ENCODE data around the gene MYBL2.

DNA sequence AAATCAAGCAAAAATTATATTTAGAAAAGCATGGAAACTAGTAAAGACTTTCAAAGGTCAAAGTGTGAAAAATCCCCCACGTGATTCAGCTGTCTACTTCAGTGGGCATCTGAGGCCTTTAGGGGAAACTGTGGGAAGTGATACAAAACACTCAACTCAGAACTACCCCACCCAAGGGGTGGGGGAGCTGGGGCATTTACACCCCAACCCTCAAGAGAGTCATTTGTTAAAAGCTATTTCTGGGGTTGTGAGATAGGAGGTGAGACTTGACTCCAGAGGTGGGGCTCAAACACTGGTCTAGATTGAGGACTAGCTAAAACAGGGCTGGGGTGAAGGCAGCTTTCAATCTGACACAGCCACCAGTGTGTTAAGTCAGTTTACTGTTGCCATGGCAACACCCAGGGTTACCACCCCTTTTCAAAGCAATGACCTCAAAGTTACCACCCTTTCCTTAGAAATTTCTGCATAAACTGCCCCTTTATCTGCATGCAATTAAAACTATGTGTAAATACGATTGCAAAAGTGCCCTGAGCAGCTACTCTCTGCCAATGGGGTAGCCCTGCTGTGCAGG is 69.8 kb downstream of the MYBL2 start:
- TF ChIP-seq POLR2A (IDR thresholded peaks at IDR 0.05; ENCODE audit: low read depth, low read length) = no peak
- TF ChIP-seq POLR2AphosphoS5 (IDR thresholded peaks at IDR 0.05; ENCODE audit: low read depth, low read length) = no peak
- TF ChIP-seq TAF1 (IDR thresholded peaks at IDR 0.05; ENCODE audit: borderline replicate concordance, low read depth, low read length) = no peak

All from GM12892 (cell line).